ENCODE results near the gene MEX3D.

DNA sequence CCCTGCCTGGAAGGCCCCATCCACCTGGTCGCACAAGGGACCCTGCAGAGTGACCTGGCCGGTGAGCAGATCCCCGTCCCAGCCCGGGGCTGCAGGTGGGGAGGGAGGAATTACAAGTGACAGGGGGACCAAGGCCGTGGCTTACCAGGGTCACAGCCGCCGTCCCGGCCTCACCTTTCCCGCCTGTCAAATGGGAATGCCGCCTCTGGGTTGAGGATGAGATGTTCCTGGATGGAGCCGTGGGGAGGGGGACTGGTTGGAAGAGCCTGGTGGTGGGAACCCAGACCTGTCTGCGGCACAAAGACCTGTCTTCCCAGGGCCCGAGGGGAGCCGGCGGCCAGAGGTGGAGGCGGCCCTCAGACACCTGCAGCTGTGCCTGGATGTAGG, 38.7 kb downstream of the MEX3D start:
- TF ChIP-seq POLR2A (IDR thresholded peaks at IDR 0.05), result no peak
- TF ChIP-seq, protein P1, sequence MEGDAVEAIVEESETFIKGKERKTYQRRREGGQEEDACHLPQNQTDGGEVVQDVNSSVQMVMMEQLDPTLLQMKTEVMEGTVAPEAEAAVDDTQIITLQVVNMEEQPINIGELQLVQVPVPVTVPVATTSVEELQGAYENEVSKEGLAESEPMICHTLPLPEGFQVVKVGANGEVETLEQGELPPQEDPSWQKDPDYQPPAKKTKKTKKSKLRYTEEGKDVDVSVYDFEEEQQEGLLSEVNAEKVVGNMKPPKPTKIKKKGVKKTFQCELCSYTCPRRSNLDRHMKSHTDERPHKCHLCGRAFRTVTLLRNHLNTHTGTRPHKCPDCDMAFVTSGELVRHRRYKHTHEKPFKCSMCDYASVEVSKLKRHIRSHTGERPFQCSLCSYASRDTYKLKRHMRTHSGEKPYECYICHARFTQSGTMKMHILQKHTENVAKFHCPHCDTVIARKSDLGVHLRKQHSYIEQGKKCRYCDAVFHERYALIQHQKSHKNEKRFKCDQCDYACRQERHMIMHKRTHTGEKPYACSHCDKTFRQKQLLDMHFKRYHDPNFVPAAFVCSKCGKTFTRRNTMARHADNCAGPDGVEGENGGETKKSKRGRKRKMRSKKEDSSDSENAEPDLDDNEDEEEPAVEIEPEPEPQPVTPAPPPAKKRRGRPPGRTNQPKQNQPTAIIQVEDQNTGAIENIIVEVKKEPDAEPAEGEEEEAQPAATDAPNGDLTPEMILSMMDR (IDR thresholded peaks at IDR 0.05), result no peak
